ENCODE results near the gene PDSS1.
"Not testable (repeated sequence)": the region's sequence is repeated elsewhere in the genome, so short reads cannot be mapped to it uniquely, and the experiment has no call there.

Gene PDSS1, protein sequence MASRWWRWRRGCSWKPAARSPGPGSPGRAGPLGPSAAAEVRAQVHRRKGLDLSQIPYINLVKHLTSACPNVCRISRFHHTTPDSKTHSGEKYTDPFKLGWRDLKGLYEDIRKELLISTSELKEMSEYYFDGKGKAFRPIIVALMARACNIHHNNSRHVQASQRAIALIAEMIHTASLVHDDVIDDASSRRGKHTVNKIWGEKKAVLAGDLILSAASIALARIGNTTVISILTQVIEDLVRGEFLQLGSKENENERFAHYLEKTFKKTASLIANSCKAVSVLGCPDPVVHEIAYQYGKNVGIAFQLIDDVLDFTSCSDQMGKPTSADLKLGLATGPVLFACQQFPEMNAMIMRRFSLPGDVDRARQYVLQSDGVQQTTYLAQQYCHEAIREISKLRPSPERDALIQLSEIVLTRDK

DNA sequence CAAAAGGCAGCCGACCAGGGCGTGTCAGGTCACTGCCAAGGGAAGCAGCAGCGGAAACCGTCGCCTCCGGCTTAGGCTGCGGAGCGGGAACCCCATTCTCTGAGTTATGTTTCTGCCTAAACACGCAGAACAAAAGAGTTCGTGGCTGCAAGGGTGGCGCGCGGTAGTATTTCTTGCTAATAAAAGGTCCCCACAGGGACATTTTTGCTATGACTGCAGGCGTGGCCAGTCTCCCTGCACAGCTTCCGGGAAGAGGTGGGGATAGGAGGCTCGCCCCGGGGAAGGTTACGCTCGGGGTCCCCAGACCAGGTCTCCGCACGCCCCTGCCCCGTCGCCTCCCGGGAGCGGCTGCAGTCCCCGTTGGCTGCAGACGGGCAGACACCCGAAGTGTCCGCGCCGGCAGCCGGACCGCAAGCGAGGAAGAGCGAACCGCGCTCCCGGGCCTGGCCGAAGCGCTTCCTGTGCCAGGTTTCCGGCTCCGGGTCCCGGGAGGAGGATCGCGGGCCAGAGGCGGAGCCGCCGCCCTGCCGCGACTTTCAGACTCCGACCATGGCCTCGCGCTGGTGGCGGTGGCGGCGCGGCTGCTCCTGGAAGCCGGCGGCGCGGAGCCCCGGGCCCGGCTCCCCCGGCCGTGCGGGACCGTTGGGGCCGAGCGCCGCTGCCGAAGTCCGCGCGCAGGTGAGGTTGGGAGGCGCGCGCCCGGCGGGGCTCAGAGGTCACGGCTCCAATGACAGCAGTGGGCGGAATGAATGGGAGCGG is at the start of gene PDSS1:
Gene PDSS1, plus strand, starts transcription at position 539 of the 759 bp plus-strand sequence. Its CDS starts 11 bp downstream, at position 550.
- DNase-seq: peak; percentile 53 to 59

DNA sequence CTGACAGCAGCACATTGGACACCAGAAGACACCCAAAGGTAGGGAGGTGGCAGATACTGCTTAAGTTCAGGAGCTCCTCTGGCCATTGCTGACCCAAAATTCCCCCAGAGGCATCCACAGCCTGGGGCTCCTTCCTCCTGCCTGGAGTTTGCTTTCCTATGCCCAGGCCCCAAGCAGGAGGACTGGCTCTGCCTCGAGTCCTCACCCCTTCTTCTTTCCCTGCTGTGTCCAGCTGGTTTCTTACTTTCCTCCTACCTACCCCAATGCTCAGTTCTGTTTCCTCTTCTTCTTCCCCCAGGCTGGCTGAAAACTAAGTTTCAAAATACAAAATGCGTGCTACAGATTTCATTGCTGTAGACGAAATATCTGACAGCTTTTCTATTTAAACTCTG is 49.3 kb upstream of the PDSS1 start:
- not testable (repeated sequence) for DNase-seq

DNA sequence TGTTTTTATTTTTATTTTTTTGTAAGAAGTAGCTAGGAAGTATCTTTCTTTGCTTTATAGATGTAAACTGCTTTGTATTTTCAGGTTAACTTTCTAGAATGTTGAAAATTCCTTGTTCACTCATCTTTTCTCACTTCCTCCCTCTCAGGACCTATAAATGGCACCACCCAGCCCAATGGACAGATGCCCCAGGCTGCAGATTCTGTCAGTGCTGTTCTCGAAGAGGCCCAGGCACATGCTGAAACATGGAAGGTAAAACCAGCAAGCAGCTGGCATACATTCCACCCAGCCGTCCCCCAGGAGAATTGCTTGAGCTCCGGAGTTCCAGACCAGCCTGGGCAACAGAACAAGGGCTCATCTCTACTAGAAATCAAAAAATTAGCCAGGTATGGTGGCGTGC is 47.1 kb upstream of the PDSS1 start:
- DNase-seq: no peak

DNA sequence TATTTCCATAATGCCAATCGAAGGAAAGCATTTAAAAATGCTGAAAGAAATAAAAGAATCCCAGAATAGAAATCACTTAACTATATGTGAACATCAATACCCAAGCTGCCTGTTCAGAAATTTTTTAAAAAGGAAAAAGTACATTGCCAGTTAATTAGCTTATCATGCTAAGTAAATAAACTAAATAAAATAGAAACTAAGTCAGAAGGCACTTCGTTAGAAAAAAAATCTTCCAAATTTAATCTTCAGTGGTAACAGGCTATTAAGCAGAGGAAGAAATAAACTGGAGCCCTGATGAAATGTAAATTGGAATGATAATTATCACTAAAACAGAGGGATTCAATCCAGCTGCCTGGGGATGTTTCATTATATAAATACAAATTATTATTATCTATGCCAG is 46.0 kb upstream of the PDSS1 start:
- DNase-seq: not testable (repeated sequence)

DNA sequence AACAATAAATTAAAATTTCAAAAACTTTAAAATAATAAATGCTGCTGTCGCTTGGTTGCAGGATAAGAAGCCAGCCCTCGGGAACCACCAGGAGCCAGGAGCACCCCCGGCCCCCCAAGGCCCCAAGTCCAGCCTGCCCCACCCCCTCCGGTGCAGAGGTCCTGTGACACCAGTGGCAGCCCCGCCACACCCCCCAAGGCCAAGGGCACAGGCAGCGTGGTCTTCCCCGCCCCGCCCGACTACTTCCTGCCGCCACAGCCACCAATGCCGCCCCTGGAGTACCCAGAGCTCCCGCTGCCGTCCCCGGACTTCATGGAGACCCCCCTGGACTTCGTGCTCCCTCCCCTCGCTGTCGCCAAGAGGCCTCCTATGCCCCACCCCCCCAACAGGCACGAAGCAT is 44.5 kb upstream of the PDSS1 start:
- DNase-seq: no peak

DNA sequence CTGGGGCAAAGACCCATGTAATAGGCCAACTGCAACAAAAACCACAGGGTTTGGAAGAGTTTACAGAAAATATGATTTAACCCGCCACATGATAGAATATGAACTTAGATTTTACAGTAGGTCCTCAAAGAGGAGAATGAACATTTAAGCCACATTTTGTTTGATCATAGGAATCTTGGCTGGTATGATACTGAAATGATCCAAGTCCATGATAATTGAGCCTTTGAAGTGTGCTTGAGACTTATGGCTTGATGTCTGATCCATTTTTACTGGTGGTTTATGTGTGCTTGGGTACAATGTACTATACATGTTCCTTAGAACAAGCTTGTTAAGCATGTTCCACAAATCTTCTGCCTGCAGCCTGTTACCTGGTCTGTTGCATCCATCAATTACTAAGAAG is 41.8 kb upstream of the PDSS1 start:
- DNase-seq: no peak

DNA sequence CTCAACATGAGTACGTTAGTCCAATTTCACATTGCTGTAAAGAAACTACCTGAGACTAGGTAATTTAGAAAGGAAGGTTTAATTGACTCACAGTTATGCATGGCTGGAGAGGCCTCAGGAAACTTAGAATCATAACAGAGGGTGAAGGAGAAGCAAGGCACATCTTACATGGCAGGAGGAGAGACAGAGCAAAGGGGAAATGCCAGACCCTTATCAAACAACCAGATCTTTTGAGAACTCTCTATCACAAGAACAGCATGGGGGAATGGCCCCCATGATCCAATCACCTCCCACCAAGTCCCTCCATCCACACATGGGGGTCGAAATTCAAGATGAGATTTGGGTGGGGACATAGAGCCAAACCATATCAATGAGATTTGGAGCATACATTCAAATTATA is 34.6 kb upstream of the PDSS1 start:
- no peak for DNase-seq

DNA sequence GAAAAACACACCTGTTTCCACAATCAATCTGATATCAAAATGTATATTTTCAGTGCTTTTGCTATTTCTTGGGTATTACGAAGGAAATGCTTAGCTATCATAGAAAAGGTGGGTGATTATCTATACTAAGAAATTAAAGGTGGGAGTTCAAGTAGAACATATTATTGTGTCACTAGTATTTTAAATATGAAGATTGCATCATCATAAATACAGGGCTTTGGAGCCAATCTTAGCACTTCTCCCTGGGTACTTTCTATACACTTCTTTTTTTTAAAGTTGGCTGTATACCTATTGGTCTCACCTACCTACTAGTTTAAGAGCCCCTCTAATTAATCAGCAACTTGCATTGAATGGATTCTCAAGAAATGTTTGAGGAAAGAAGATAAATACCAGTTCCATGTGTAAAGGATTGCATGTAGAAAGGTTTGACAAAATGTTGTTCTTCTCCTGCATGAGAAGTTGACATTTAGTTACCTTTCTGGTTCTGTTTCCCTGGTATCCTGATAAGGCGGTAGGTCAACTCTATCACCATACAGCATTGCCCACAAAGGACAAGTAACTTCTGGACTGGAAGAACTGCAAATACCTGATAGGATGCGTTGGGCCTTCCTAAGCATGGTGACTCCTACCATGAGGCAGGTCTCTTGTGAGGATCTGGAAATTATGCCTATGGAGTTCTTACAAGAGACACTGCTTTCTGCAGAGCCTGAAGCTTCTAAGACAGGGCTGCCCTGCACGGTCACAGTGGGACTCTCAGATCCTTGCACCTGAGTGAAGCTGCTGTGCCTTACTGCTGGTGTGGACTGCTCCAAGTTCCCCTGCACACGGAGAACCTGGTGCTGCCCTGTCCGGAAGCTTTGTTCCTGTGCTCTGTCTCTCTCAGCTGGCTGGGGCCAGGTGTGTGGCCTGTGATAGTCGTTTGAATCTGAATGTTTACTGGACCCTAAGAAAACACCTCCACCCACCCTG is 32.1 kb upstream of the PDSS1 start:
- no peak for DNase-seq

DNA sequence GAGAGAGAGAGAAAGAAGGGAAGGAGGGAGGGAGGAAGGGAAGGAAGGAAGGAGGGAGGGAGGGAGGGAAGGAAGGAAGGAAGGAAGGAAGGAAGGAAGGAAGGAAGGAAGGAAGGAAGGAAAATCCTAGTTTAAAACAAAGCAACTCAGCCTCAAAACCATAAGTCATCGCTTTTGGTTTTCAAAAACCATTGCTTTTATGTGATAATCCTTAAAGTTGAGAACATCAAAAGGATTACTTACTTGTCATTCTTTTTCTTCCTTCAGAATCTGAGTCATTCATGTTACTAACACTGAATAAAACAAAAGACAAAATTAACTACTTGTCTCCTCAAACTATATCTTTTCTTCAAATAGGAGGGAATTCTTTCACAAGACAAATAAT is 21.6 kb upstream of the PDSS1 start:
- DNase-seq: no peak

DNA sequence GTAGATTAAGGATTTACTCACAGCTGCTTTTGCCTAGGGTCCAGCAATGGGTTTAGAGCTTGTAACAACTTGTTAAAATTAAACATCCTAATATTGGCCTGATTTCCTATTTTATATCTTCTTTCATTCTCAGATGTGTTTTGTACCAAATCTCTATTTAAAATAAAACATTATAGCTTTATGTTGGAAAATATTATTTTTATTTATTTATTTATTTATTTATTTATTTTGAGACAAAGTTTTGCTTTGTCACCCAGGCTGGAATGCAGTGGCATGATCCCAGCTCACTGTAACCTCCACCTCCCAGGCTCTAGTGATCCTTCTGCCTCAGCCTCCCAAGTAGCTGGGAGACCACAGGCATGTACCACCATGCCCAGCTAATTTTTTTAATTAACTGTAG is 17.9 kb upstream of the PDSS1 start:
- DNase-seq: no peak

DNA sequence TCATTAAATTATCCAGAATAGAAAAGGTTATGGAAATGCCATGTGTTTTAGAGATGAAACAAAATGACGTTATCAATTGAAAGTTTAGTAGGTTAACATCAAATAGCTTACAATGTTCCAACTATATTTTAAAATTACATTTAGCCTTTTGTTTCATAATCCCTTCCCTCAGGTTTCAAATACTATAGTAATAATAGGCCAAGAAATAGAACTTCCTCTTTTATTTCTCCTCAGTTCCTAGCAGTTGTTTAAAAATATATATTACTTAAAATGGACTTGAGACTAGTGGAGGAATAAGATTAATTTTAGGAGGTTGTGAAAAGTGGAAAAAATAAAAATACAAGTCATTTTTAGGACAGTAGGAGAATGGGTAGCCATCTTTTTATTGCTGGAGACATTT is 16.4 kb upstream of the PDSS1 start:
- DNase-seq: no peak

DNA sequence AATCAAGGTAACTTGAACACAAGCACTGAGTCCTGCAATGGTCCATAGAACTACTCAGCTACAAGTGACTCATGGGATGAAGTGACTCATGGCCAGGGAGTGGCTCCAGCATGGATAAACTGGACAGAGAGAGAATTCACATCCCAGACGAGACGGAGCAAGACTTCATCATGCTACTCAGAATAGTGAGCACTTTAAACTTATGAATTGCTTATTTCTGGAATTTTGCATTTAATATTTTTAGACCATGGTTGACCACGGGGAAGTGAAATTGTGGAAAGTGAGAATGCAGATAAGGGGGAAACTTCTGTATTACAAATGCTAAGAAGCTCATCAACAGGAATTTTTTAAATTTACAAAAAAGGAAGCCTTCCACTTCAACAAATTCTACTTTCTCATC is 15.5 kb upstream of the PDSS1 start:
- DNase-seq: not testable (repeated sequence)

DNA sequence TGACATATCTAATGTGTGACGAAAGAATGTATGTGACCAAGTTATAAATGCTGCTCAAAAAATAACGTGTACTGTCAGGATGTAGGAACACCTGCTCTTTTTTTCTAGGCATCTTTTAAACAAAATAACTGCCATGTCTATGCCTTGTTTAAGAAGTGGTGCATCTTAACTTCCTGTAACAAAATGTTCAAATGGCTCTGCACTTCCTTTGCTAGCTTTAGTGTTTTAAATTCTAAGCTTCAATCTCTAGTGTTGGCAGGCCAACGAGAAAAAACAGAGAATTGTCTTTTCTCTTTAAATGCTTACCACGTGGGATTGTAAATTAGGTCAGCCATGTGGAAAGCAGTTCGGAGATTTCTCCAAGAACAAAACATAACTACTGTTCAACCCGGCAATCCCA is 14.6 kb upstream of the PDSS1 start:
- no peak for DNase-seq

DNA sequence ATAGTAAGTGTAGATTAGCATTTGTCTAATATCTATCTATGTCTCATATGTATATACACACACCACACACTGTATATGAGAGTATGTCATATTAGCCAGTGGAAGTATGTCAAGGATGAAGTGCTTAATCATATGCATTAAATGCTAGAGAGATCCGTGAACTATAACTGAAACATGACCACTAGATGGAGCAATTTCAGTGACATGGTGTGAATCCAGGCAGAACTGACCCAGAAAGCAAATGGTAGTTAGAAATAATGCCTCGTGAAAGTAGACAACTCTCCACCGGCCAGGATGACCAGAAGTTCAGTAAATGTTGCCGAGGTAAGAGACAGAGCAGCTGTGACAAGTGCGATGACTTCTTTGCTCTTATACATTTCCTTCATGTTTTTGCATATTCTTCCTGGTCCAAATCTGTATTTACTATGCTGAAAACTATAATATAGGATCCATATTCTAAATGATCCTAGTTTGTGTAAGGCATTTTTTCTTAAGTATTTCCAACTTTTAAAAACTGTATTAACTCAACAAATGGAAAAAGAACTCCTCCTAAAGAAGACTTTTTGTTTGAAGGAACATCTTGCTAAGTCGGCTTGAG is 12.7 kb upstream of the PDSS1 start:
- peak in 1 of 2 donors; percentile 4 for DNase-seq

DNA sequence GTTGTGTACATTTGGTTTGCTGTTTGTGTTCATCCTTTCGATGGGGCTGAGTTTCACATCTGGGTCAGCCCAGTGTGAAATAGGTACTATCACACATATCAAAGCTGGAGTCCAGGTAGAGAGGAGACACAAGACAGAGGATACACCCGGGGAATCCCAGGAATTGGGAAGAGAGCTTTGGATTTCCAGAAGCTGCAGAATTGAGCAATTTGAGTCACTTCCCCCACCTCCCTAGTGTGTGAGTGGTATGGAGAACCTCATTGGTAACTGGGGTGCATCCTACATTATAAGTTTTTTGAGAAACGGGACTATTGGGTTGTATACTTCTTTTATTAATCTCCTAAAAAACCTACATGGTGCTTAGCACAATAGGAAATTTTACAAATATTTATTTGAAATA is 12.1 kb upstream of the PDSS1 start:
- no peak for DNase-seq

DNA sequence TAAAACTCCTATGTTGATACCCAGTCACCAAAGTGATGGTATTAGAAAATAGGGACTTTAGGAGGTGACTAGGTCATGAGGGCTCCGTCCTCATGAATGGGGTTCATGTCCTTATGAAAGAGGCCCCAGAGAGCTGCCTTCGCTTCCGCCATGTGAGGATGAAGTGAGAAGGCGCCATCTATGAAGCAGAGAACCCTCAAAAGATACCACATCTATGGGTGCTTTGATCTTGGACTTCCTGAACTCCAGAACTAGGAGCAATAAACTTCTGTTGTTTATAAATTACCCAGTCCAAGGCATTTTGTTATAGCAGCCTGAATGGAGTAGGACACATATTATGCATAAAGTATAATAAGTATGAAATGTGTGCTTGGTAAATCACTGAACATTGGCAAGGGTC is 8.1 kb upstream of the PDSS1 start:
- DNase-seq: no peak

DNA sequence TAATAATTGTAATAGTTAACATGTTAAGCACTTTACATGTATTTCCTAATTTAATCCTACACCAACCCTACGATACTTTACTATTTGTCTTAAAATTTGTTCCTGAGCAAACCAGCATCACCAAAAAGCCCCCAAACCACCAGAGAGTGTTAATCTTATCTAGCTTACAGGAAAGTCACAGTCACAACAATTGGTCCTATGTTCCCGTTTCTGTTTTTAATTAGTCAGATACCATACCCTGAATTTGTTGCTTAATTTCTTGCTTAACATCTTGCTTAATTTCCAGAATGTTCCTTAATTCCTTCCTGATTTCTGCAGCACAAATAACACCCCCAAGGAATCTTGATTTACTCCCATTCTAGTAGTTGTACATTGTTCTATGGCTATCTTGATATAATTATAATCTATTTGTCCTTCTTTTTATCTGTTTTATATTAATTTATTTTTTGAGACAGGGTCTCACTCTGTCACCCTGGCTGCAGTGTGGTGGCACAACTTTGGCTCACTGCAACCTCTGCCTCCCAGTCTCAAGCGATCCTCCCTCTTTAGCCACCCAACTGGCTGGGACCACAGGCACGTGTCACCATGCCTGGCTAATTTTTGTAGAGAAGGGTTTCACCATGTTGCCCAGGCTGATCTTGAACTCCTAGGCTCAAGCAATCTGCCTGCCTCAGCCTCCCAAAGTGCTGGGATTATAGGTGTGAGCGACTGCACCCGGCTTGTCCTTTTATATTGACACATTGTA is 6.6 kb upstream of the PDSS1 start:
- DNase-seq: no peak

DNA sequence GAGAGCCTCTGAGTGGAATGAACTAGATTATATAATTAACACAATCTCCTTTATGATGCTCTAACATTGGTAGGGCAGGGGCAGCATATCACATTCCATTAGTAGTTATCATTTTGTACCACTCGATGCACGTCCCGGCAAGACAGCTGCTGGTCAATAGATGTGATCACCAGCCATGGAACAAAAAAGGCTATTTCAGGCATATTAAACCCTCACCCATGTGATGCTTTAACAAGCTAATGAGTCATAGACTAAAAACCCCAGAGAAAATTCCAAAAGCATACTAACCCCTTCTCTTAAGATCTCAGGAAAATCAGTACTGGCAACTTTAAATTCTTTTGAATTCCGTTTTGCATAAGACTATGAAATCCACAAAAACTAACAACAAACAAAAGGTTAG is 3.0 kb upstream of the PDSS1 start:
- DNase-seq: not testable (repeated sequence)

DNA sequence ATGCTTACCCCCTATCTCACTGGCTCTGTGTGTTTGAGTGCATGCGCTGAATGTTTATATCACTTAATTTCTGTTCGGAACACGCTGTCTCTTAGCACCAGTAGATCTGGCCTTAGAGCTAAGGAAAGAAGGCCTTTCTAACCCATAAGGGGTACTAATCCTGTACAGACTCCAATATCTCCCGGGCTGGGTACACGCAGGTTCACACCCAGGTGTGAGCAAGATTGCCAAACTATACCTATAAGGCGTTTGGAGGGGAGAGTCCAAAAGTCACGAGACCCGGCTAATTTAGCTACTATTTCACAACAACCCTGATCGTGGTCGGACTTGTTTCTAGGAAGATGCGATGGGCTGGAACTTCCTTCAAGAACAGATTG is 727 bp upstream of the PDSS1 start:
- no peak for DNase-seq

DNA sequence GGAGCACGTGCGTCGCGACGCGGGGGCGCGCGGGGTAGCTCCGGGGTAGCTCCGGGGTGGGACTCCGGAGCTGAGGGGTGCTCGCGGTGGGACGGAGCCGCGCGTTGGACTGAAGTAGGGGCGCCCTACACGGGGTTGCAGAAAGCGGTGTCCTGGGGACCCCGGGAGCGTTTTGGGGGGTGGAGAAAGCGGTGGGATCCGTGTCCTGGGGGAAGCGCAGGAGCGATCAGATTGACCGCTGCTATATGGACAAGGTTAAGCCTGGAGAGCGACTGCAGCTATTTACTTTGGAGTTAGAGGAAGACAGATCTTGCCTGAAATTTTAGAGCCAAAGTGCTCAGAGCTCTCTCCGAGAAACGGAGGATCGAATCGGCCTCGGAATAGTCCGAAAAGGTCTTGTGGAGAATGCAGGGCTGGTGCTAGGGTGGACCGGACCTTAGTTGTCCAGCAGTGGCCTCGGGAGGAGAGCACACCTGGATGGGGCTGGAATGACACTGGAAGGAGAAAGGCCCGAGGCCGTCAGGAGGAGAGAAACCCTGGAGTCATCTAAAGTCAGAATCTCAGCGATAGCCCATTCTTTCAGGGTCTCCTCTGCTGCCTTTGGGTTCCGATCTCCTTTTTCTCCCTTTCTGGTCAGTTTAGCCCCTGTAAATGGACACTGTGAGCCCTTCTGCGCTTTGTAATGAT is 564 bp downstream of the PDSS1 start:
- no peak for DNase-seq

DNA sequence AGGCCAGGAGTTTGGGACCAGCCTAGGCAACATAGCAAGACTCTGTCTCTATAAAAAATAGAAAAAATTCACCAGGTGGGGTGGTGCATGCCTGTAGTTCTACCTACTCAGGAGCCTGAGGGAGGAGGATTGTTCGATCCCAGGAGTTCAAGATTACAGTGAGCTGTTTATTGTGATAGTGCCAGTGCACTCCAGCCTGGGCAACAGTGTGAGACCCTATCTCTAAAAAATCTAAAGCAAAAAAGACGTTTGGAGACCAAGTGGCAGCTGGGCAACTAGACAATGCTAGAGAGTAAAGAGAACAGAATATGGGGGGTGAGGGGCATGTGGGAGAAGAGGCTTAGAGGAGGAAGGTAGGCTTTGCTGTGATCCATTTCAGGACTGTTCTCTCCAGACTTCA is 1.4 kb downstream of the PDSS1 start:
- no peak for DNase-seq

All from activated CD4-positive, alpha-beta T cell treated with anti-CD3 and anti-CD28 coated beads for 4 hours (primary cell).